HepG2 (cell line): ENCODE results near the gene HRH3. TPM values are rescaled to one million over a fixed set of nuclear protein-coding genes. Genes with fewer than 3 reads are reported as not detected.

ENCODE experiments used
- AHDC1 ChIP-seq: sonication (generic); formaldehyde crosslinking; IDR thresholded peaks from 2 replicates; pipeline ENCODE4 v1.5.1; 2020; ENCODE audit warnings: mild to moderate bottlenecking, missing genetic modification reagents, borderline replicate concordance
- CBX2 ChIP-seq, 2 experiments: fragments of 200-600 bp in 1 of 2; sonication (generic); formaldehyde crosslinking in 1 of 2; IDR thresholded peaks; 2 replicates each; pipeline versions ENCODE4 v1.7.0 to v1.8.1; 2018 to 2022; ENCODE audit warnings: low read depth in 2 of 2, low read length in 1 of 2, mild to moderate bottlenecking in 1 of 2, missing genetic modification reagents in 1 of 2
- CC2D1A ChIP-seq: sonication (generic); formaldehyde crosslinking; IDR thresholded peaks from 2 replicates; pipeline ENCODE4 v1.8.1; 2023; ENCODE audit warnings: mild to moderate bottlenecking, missing genetic modification reagents
- FOXP1 ChIP-seq, 2 experiments: fragments of 450-650 bp in 1 of 2; IDR thresholded peaks; 2 replicates each; pipeline ENCODE4 v1.6.1; 2017 to 2018; ENCODE audit warnings: antibody characterized with exemption in 1 of 2
- SSRP1 ChIP-seq: IDR thresholded peaks from 2 replicates; pipeline ENCODE4 v1.6.1; 2016; ENCODE audit warnings: control low read depth
- ZFP36L1 ChIP-seq: sonication (generic); formaldehyde crosslinking; IDR thresholded peaks from 2 replicates; pipeline ENCODE4 v1.8.0; 2022; ENCODE audit warnings: mild to moderate bottlenecking, missing genetic modification reagents, moderate library complexity
- ZNF292 ChIP-seq: sonication (generic); formaldehyde crosslinking; IDR thresholded peaks from 2 replicates; pipeline ENCODE4 v1.8.1; 2022; ENCODE audit warnings: mild to moderate bottlenecking, low read depth, missing genetic modification reagents, borderline replicate concordance
- ZNF432 ChIP-seq: sonication (generic); formaldehyde crosslinking; IDR thresholded peaks from 2 replicates; pipeline ENCODE4 v1.5.0; 2020; ENCODE audit warnings: missing genetic modification reagents, mild to moderate bottlenecking, borderline replicate concordance
- ZNF44 ChIP-seq: sonication (generic); formaldehyde crosslinking; IDR thresholded peaks from 2 replicates; pipeline ENCODE4 v1.5.1; 2020; ENCODE audit warnings: mild to moderate bottlenecking, missing genetic modification reagents
- ZSCAN29 ChIP-seq: sonication (generic); formaldehyde crosslinking; conservative IDR thresholded peaks from 2 replicates; pipeline ENCODE4 v1.4.0; 2020; ENCODE audit warnings: mild to moderate bottlenecking, missing genetic modification reagents
- polyA plus RNA-seq, 8 experiments: library from polyadenylated mRNA; depleted of rRNA in 3 of 8; stranded (reverse) in 7 of 8; unstranded in 1 of 8; fragments of >200 nt; fragmentation: Illumina TruSeq in 4 of 8; extraction: Trizol in 4 of 8; gene quantifications; 2 replicates each; pipeline versions ENCODE4 v1.2.1 to v1.2.3, GENCODE V29; 2011 to 2016; ENCODE audit warnings: low read depth in 4 of 8, missing spikeins in 1 of 8, mixed read lengths in 1 of 8; ENCODE audit not compliant: insufficient read depth in 1 of 8
- total RNA-seq, 5 experiments: library from RNA; depleted of rRNA; stranded (reverse); fragments of >200 nt; fragmentation: Illumina TruSeq; extraction: Trizol; gene quantifications; 2 replicates each; pipeline ENCODE4 v1.2.3, GENCODE V29; 2016; ENCODE audit warnings: low read depth in 1 of 5
- TF ChIP-seq, protein P1 (sequence below): sonication (generic); formaldehyde crosslinking; IDR thresholded peaks from 2 replicates; pipeline ENCODE4 v1.5.0; 2020; ENCODE audit warnings: mild to moderate bottlenecking, missing genetic modification reagents, borderline replicate concordance
- TF ChIP-seq, protein P2 (sequence below): sonication (generic); formaldehyde crosslinking; IDR thresholded peaks from 2 replicates; pipeline ENCODE4 v1.4.0; 2020; ENCODE audit warnings: missing genetic modification reagents, borderline replicate concordance

HRH3 gene
- total and polyA plus RNA-seq, 2 of the 13 experiments (the other 11 are each of a cell fraction or from before 2014, with no cell fraction given) = 0.18 TPM; not detected in 1

- TF ChIP-seq, protein P1, sequence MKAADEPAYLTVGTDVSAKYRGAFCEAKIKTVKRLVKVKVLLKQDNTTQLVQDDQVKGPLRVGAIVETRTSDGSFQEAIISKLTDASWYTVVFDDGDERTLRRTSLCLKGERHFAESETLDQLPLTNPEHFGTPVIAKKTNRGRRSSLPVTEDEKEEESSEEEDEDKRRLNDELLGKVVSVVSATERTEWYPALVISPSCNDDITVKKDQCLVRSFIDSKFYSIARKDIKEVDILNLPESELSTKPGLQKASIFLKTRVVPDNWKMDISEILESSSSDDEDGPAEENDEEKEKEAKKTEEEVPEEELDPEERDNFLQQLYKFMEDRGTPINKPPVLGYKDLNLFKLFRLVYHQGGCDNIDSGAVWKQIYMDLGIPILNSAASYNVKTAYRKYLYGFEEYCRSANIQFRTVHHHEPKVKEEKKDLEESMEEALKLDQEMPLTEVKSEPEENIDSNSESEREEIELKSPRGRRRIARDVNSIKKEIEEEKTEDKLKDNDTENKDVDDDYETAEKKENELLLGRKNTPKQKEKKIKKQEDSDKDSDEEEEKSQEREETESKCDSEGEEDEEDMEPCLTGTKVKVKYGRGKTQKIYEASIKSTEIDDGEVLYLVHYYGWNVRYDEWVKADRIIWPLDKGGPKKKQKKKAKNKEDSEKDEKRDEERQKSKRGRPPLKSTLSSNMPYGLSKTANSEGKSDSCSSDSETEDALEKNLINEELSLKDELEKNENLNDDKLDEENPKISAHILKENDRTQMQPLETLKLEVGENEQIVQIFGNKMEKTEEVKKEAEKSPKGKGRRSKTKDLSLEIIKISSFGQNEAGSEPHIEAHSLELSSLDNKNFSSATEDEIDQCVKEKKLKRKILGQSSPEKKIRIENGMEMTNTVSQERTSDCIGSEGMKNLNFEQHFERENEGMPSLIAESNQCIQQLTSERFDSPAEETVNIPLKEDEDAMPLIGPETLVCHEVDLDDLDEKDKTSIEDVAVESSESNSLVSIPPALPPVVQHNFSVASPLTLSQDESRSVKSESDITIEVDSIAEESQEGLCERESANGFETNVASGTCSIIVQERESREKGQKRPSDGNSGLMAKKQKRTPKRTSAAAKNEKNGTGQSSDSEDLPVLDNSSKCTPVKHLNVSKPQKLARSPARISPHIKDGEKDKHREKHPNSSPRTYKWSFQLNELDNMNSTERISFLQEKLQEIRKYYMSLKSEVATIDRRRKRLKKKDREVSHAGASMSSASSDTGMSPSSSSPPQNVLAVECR = peak; percentile 30; the same call in 1 of the 2 replicates
- TF ChIP-seq ZNF292 (CRISPR knock-in tag) = no peak
- TF ChIP-seq ZSCAN29 = no peak
- TF ChIP-seq, protein P2, sequence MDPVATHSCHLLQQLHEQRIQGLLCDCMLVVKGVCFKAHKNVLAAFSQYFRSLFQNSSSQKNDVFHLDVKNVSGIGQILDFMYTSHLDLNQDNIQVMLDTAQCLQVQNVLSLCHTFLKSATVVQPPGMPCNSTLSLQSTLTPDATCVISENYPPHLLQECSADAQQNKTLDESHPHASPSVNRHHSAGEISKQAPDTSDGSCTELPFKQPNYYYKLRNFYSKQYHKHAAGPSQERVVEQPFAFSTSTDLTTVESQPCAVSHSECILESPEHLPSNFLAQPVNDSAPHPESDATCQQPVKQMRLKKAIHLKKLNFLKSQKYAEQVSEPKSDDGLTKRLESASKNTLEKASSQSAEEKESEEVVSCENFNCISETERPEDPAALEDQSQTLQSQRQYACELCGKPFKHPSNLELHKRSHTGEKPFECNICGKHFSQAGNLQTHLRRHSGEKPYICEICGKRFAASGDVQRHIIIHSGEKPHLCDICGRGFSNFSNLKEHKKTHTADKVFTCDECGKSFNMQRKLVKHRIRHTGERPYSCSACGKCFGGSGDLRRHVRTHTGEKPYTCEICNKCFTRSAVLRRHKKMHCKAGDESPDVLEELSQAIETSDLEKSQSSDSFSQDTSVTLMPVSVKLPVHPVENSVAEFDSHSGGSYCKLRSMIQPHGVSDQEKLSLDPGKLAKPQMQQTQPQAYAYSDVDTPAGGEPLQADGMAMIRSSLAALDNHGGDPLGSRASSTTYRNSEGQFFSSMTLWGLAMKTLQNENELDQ (CRISPR knock-in tag) = no peak
- TF ChIP-seq CBX2 (IDR thresholded peaks at IDR 0.05; ENCODE audit: low read depth, low read length) = no peak
- TF ChIP-seq CBX2 (CRISPR knock-in tag; IDR thresholded peaks at IDR 0.05; ENCODE audit: low read depth) = no peak
- TF ChIP-seq AHDC1 (CRISPR knock-in tag) = no peak
- no peak for TF ChIP-seq ZFP36L1
- TF ChIP-seq FOXP1 (IDR thresholded peaks at IDR 0.05) = no peak
- no peak for TF ChIP-seq FOXP1 (CRISPR knock-in tag; IDR thresholded peaks at IDR 0.05)
- no peak for TF ChIP-seq ZNF44 (CRISPR knock-in tag)
- no peak for TF ChIP-seq SSRP1 (CRISPR knock-in tag)
- no peak for TF ChIP-seq ZNF432
- no peak for TF ChIP-seq CC2D1A
Measured at GRCh38 chr20:62227977-62228958, 8.2 kb upstream of the HRH3 start (continued).
